Measurements from ENCODE around the gene DENND1C. TPM values are rescaled to one million over a fixed set of nuclear protein-coding genes. Genes with fewer than 3 reads are reported as not detected.
A peak's percentile ranks its signal among the peaks of the same experiment; 100 is the strongest.

DENND1C gene
- total and polyA plus RNA-seq, 9 of the 15 experiments (the other 6 are each of a cell fraction or from before 2014, with no cell fraction given): 0.03 to 1.2 (median 0.32) TPM; not detected in 1

DNA sequence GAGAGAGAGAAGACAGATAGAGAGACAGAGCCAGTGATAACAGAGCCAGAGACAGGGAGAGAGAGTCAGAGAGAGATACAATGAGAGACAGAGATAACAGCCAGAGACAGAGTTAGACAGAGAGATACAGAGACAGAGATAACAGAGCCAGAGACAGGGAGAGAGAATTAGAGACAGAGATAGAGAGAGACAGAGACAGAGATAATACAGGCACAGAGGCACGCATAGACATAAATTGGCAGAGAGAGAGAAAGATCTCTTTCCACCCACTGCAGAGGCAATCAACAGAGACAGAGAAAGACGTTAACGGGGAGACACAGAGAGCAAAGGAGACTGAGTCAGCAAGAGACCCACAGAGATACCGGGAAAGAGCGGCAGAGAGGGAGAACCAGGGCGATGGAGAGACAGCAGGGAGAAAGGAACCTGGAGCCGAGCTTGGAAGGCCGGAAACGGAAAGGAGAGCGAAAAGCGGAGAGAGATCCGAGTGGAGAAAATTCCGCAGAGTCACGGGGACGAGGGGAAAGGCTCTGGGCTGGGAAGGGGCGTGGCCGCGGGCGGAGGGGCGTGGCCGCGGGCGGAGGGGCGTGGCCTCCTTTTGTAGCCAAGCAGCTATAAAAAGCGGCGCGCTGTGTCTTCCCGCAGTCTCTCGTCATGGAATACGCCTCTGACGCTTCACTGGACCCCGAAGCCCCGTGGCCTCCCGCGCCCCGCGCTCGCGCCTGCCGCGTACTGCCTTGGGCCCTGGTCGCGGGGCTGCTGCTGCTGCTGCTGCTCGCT lies 49.0 kb upstream of the DENND1C start, which contains the start of gene TNFSF9 (continued):
- TF ChIP-seq, protein P1, sequence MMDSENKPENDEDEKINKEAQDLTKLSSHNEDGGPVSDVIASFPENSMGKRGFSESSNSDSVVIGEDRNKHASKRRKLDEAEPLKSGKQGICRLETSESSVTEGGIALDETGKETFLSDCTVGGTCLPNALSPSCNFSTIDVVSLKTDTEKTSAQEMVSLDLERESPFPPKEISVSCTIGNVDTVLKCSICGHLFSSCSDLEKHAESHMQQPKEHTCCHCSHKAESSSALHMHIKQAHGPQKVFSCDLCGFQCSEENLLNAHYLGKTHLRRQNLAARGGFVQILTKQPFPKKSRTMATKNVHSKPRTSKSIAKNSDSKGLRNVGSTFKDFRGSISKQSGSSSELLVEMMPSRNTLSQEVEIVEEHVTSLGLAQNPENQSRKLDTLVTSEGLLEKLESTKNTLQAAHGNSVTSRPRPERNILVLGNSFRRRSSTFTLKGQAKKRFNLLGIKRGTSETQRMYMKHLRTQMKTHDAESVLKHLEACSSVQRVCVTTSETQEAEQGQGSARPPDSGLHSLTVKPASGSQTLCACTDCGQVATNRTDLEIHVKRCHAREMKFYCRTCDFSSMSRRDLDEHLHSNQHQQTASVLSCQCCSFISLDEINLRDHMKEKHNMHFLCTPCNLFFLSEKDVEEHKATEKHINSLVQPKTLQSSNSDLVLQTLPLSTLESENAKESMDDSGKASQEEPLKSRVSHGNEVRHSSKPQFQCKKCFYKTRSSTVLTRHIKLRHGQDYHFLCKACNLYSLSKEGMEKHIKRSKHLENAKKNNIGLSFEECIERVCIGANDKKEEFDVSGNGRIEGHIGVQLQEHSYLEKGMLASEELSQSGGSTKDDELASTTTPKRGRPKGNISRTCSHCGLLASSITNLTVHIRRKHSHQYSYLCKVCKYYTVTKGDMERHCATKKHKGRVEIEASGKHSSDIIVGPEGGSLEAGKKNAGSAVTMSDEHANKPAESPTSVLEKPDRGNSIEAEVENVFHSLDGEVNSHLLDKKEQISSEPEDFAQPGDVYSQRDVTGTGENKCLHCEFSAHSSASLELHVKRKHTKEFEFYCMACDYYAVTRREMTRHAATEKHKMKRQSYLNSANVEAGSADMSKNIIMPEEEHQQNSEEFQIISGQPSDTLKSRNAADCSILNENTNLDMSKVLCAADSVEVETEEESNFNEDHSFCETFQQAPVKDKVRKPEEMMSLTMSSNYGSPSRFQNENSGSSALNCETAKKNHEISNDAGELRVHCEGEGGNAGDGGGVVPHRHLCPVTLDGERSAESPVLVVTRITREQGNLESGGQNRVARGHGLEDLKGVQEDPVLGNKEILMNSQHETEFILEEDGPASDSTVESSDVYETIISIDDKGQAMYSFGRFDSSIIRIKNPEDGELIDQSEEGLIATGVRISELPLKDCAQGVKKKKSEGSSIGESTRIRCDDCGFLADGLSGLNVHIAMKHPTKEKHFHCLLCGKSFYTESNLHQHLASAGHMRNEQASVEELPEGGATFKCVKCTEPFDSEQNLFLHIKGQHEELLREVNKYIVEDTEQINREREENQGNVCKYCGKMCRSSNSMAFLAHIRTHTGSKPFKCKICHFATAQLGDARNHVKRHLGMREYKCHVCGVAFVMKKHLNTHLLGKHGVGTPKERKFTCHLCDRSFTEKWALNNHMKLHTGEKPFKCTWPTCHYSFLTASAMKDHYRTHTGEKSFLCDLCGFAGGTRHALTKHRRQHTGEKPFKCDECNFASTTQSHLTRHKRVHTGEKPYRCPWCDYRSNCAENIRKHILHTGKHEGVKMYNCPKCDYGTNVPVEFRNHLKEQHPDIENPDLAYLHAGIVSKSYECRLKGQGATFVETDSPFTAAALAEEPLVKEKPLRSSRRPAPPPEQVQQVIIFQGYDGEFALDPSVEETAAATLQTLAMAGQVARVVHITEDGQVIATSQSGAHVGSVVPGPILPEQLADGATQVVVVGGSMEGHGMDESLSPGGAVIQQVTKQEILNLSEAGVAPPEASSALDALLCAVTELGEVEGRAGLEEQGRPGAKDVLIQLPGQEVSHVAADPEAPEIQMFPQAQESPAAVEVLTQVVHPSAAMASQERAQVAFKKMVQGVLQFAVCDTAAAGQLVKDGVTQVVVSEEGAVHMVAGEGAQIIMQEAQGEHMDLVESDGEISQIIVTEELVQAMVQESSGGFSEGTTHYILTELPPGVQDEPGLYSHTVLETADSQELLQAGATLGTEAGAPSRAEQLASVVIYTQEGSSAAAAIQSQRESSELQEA (IDR thresholded peaks at IDR 0.05; ENCODE audit: low read depth): peak; percentile 59; the same call in 1 of the 2 replicates
- TF ChIP-seq ZBTB34 (CRISPR knock-in tag; IDR thresholded peaks at IDR 0.05) (no peak), ZNF507 (tag; conservative IDR thresholded peaks at IDR 0.05) (no peak), JUND (IDR thresholded peaks at IDR 0.05; ENCODE audit: borderline replicate concordance, low read depth, low read length) (peak; percentile 58), JUND (tag; IDR thresholded peaks at IDR 0.05; ENCODE audit: borderline replicate concordance, low read depth, low read length) (no peak; the same call in 1 of the 3 replicates), ZNF224 (CRISPR knock-in tag; IDR thresholded peaks at IDR 0.05) (no peak), GATAD2B (IDR thresholded peaks at IDR 0.05; ENCODE audit: borderline replicate concordance) (peak; percentile 71), POLR2AphosphoS5 (IDR thresholded peaks at IDR 0.05; ENCODE audit: control insufficient read depth, insufficient read depth, low read depth, low read length) (peak; percentile 95), ZBTB17 (CRISPR knock-in tag; IDR thresholded peaks at IDR 0.05) (peak; percentile 13; the same call in 1 of the 2 replicates)
- TF ChIP-seq, protein P2, sequence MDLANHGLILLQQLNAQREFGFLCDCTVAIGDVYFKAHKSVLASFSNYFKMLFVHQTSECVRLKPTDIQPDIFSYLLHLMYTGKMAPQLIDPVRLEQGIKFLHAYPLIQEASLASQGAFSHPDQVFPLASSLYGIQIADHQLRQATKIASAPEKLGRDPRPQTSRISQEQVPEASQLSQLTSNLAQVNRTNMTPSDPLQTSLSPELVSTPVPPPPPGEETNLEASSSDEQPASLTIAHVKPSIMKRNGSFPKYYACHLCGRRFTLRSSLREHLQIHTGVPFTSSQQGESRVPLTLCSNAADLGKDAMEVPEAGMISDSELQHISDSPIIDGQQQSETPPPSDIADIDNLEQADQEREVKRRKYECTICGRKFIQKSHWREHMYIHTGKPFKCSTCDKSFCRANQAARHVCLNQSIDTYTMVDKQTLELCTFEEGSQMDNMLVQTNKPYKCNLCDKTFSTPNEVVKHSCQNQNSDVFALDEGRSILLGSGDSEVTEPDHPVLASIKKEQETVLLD (IDR thresholded peaks at IDR 0.05): peak; percentile 88
- TF ChIP-seq, protein P3, sequence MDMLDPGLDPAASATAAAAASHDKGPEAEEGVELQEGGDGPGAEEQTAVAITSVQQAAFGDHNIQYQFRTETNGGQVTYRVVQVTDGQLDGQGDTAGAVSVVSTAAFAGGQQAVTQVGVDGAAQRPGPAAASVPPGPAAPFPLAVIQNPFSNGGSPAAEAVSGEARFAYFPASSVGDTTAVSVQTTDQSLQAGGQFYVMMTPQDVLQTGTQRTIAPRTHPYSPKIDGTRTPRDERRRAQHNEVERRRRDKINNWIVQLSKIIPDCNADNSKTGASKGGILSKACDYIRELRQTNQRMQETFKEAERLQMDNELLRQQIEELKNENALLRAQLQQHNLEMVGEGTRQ (CRISPR knock-in tag; IDR thresholded peaks at IDR 0.05): peak; percentile 35; the same call in 1 of the 2 replicates
- TF ChIP-seq, protein P4, sequence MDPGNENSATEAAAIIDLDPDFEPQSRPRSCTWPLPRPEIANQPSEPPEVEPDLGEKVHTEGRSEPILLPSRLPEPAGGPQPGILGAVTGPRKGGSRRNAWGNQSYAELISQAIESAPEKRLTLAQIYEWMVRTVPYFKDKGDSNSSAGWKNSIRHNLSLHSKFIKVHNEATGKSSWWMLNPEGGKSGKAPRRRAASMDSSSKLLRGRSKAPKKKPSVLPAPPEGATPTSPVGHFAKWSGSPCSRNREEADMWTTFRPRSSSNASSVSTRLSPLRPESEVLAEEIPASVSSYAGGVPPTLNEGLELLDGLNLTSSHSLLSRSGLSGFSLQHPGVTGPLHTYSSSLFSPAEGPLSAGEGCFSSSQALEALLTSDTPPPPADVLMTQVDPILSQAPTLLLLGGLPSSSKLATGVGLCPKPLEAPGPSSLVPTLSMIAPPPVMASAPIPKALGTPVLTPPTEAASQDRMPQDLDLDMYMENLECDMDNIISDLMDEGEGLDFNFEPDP (CRISPR knock-in tag; IDR thresholded peaks at IDR 0.05): no peak

All from K562 (cell line).